GM21717 (cell line): Measurements from ENCODE around the gene IQCB1.
A peak's percentile ranks its signal among the peaks of the same experiment; 100 is the strongest.
"Not testable (repeated sequence)": the region's sequence is repeated elsewhere in the genome, so short reads cannot be mapped to it uniquely, and the experiment has no call there.

ENCODE experiments used
- ATAC-seq: cut with Tn5 transposase; IDR thresholded peaks from one replicate; pipeline ENCODE4 v1.9.1; 2021; ENCODE audit warnings: mild to moderate bottlenecking, moderate library complexity; ENCODE audit not compliant: unreplicated experiment

The IQCB1 gene, protein sequence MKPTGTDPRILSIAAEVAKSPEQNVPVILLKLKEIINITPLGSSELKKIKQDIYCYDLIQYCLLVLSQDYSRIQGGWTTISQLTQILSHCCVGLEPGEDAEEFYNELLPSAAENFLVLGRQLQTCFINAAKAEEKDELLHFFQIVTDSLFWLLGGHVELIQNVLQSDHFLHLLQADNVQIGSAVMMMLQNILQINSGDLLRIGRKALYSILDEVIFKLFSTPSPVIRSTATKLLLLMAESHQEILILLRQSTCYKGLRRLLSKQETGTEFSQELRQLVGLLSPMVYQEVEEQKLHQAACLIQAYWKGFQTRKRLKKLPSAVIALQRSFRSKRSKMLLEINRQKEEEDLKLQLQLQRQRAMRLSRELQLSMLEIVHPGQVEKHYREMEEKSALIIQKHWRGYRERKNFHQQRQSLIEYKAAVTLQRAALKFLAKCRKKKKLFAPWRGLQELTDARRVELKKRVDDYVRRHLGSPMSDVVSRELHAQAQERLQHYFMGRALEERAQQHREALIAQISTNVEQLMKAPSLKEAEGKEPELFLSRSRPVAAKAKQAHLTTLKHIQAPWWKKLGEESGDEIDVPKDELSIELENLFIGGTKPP

DNA sequence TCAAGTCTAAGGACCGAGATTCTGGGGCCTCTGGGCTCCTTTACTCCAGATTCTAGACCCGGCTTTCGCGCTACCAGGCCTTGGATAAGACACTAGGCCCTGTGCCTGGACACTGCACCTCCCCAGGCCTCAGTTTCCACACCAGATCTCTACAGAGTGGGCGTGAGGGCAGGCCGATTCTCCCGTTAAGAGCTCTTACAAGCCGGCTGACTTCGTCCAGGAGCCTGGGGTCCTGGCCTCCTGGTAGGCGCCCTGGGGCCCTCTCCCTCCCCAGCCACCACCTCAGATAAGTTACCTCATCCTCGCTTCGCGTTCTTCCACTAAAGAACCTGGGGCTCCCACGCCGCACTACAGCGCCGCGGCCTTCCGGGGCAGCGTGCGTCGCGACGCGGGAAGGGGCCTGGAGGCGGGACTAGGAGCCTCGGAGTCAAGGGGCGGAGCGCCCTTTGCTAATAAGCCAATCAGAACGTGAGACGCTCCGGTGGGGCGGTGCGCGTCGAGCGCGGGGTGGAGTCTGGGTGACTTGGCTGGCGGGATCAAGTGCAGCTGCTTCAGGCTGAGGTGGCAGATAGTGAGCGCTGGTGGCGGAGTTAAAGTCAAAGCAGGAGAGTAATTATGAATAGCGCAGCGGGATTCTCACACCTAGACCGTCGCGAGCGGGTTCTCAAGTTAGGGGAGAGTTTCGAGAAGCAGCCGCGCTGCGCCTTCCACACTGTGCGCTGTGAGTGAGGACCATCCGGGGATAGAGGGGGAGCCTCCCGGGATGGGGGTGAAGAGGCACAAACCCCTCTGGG lies at the start of gene IQCB1, which contains the start of gene EAF2:
Gene IQCB1, minus strand, starts transcription at position 390 of the 794 bp plus-strand sequence. CDS start 6,100 bp downstream, outside the sequence.
Gene EAF2, plus strand, starts transcription at position 539 of the 794 bp plus-strand sequence. Its CDS starts 77 bp downstream, at position 616.
- peak; percentile 98 for ATAC-seq

- no peak for ATAC-seq
These were observed 48.6 kb upstream of the IQCB1 start for GRCh38 chr3:121883507-121883906.

DNA sequence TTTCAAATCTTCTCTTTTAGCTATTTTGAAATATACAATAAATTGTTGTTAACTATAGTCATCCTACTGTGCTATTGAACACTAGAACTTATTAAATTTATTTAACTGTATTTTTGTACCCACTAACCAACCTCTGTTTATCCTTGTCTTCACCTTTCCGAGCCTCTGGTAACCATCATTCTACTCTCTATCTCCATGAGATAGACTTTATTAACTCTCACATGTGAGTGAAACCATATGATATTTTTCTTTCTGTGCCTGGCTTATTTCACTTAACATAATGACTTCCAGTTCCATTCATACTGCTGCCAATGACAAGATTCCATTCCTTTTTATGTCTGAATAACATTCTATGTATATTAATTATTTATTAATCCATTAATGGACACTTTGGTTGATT lies 43.6 kb upstream of the IQCB1 start:
- no peak for ATAC-seq

DNA sequence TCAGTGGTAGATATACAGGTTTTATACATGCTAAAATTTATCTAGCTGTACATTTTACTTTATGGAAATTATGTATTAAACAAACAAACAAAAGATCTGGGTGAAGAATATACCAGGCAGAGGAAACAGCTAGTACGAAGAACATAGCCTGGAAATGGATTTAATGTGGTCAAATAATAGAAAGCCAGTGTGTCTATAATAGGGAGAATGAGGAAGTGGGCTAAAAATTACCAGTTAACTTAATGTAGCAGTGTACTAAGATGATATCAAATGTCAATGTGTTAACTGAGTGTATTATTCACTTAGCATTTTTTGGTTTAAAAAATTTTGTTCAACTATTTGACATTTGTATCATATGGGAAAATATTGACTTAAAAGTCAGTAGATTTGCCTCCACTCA lies 36.6 kb upstream of the IQCB1 start:
- no peak for ATAC-seq

GRCh38 chr3:121870717-121871116 lies 35.9 kb upstream of the IQCB1 start:
- ATAC-seq, result no peak

DNA sequence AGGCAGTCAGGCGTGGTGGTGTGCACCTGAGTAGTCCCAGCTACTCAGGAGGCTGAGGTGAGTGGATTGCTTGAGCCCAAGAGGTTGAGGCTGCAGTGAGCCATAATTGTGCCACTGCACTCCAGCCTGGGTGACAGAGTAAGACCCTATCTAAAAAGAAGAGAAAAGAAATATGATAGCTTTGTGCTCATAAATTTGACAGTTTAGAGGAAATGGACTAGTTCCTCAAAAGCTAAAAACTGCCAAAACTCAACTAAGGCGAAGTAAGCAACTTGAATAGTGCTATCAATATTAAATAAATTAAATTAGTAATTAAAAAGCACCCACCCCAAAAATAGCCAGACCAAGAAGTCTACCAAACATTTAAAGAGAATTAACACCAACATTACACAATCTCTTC lies 34.9 kb upstream of the IQCB1 start:
- ATAC-seq, result no peak

- ATAC-seq, result no peak
These were observed 28.9 kb upstream of the IQCB1 start for GRCh38 chr3:121863801-121864200.

DNA sequence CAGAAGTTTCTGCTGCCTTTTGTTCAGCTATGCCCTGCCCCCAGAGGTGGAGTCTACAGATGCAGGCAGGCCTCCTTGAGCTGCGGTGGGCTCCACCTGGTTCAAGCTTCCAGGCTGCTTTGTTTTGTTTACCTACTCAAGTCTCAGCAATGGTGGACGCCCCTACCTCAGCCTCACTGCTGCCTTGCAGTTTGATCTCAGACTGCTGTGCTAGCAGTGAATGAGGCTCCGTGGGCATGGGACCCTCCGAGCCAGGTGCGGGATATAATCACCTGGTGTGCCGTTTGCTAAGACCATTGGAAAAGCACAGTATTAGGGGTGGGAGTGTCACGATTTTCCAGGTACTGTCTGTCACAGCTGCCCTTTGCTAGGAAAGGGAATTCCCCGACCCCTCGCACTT lies 28.4 kb upstream of the IQCB1 start:
- not testable (repeated sequence) for ATAC-seq

GRCh38 chr3:121857778-121858177 lies 22.9 kb upstream of the IQCB1 start:
- not testable (repeated sequence) for ATAC-seq

- ATAC-seq, result no peak
These were observed 20.7 kb upstream of the IQCB1 start for GRCh38 chr3:121855555-121855954.

DNA sequence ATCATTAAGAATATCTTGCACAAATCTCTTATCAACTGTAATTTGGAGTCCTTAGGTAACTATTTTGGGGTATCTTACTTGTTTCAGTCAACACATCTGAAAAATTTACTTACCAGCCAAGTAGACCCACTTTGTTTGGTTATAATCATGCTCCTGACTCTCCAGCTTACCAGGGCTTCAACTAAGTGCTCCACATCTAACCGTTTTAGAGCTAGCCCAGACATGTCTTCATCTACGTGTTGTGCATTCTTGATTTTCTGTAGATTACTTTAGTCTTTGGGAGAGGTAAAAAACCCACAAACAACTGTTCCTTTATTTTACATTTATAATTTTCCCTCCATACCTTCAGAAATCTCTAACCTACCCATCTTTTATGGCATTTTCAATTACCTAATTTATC lies 17.4 kb upstream of the IQCB1 start:
- ATAC-seq, result no peak

DNA sequence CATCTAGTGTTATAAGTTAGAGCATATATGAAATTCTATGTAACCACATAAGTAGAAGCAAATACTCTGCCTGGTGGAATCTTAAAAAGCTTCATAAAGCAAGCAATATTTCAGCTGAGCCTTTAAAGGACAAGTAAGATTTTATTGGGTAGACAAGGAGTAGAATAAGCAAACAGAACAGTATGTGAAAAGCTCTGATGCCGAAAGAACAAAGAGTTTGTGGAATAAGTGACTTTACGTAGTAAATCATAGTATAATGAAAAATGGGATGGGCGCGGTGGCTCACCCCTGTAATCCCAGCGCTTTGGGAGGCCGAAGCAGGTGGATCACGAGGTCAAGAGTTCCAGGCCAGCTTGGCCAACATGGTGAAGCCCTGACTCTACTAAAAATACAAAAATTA lies 10.0 kb upstream of the IQCB1 start:
- no peak for ATAC-seq

- no peak for ATAC-seq
These were observed 5.1 kb upstream of the IQCB1 start for GRCh38 chr3:121839962-121840361.

- no peak for ATAC-seq
These were observed 1.6 kb upstream of the IQCB1 start for GRCh38 chr3:121836481-121836880.

DNA sequence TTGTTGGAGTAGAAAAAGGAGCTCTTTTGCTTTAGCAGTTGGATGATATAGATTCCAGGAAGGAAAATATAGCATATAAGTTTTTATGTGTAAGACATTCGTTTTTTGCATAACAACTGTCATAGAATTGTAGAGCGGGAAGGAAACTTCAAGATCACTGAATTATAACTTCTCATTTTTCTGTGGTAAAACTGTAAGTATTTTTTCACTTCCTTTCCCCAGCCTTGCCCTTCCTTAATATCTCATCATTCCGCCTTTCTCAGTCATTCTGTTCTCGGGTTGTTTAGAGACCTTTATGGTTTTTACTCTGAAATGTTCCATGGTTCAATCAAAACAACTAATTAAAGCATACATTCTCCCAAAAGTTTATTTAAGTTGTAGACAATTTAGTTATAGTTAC lies 1.2 kb upstream of the IQCB1 start:
- ATAC-seq, result no peak

DNA sequence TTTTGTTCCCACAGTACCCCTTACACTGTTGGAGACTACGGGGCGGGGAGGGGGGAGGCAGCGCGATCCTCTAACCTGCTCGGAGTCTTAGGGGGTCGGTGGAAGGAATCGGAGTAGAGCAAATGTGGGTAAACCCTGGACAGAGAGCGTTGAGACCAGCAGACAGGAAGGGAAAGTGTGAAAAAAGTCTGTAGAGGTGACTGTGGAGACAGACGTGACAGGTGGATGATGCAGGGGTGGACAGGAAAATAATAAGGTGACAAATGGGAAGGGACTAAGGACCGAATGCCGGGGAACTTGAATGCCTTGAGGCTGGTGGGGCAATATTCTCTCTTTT lies 573 bp upstream of the IQCB1 start:
- ATAC-seq, result peak; percentile 24

- ATAC-seq, result no peak
These were observed 646 bp downstream of the IQCB1 start for GRCh38 chr3:121834157-121834670.

DNA sequence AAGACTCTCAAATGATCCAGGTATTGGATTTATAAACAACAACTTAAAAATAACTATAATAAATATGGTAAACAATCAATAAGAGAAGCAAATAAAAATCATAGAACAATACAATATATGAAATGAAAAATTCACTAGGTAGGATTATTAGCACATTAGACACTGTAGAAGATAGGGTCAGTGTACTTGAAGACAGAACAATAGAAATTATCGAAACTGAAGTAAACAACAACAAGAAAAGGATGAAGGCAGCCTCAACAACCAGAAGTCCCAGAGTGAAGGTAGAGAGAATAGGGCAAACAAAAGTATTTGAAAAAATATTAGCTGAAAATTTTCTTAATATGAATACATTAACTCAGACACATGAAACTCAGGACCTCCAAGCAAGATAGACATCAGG lies 11.9 kb downstream of the IQCB1 start:
- no peak for ATAC-seq

- no peak for ATAC-seq
These were observed 13.2 kb downstream of the IQCB1 start for GRCh38 chr3:121821421-121822199.

- ATAC-seq, result no peak
These were observed 15.6 kb downstream of the IQCB1 start for GRCh38 chr3:121819236-121819635.

DNA sequence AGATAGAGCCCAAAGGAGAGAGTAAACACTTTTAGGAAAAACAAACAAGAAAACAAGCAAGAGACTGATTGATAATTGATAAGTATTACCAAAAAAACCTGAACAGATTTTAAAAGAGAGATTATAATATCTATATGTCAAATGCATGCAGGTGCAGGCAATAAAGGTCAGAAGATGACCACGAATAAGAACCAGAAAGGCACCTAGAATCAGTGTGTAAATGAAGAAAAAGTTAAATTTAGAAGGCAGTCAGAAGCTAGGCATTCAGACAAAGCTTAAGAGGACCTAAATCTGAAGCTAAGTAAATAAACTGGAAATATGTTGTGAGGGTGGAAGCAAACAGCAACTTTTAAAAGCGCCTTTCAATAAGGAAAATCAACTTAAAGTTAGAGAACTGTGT lies 16.3 kb downstream of the IQCB1 start:
- ATAC-seq, result no peak
